ENCODE results near the gene MAP4K4.

Gene MAP4K4

DNA sequence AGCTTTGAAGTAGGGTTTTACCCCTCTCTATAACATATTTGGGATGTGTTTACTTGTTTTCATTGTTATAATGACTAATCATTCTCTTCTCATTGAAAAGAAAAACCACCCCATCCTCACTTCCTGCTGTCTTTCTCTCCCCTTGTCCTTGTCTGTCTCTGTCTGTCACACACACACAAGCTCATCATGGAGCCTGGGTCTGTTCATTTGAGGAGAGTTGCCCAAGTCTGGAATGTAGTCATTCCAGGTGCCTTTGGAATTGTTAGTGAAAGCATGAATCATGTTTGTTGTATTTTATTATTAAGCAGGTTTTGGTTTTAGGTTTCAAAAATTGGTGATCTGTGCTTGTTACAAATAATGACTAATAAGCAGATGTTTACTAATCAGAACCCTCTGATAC lies 160.7 kb downstream of the MAP4K4 start:
- H3K4me3 ChIP-seq (ENCODE audit: low read length): no peak overlapping the region
- H3K9me3 ChIP-seq (replicated peaks; ENCODE audit: low read length): no peaks in the 10 kb centered on the region
- H3K4me1 ChIP-seq (ENCODE audit: control insufficient read depth, insufficient read depth, low read length): peaks cover 10% of the 10 kb centered on the region
- H3K4me2 ChIP-seq (ENCODE audit: low read length): no peak overlapping the region
- no peak overlapping the region for H3K9ac ChIP-seq (ENCODE audit: low read depth, low read length)
- peaks cover 91% of the 10 kb centered on the region for H3K36me3 ChIP-seq (ENCODE audit: insufficient read depth, low read length)
- H3K27me3 ChIP-seq (ENCODE audit: control insufficient read depth, insufficient read depth, low read length): no peaks in the 10 kb centered on the region

DNA sequence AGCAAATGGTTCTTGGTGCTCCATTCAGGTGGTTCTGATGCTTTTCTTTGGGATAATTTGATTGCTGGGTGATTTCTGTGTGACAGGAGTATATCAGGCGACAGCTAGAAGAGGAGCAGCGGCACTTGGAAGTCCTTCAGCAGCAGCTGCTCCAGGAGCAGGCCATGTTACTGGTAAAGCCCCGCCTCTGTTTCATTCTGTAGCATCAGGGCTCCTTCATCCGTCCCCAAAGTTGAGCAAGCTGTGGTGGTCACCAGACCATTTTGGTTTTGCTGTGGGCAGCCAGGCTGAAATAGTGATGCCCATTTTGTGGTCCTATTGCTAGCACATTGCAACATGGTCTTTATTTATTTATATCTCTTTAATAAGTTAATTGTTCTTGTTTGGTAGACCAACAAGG lies 161.4 kb downstream of the MAP4K4 start:
- Histone ChIP-seq H3K4me2 (ENCODE audit: low read length) (no peak overlapping the region), H3K9me3 (replicated peaks; ENCODE audit: low read length) (no peaks in the 10 kb centered on the region), H3K36me3 (ENCODE audit: insufficient read depth, low read length) (peaks cover 93% of the 10 kb centered on the region), H3K4me1 (ENCODE audit: control insufficient read depth, insufficient read depth, low read length) (peaks cover 10% of the 10 kb centered on the region), H3K9ac (ENCODE audit: low read depth, low read length) (no peak overlapping the region), H3K27me3 (ENCODE audit: control insufficient read depth, insufficient read depth, low read length) (no peaks in the 10 kb centered on the region), H3K4me3 (ENCODE audit: low read length) (no peak overlapping the region)

GRCh38 chr2:101859604-101860003 lies 162.1 kb downstream of the MAP4K4 start:
- Histone ChIP-seq H3K4me2 (ENCODE audit: low read length) (no peak overlapping the region), H3K4me1 (ENCODE audit: control insufficient read depth, insufficient read depth, low read length) (peaks cover 10% of the 10 kb centered on the region), H3K27me3 (ENCODE audit: control insufficient read depth, insufficient read depth, low read length) (no peaks in the 10 kb centered on the region), H3K4me3 (ENCODE audit: low read length) (no peak overlapping the region), H3K36me3 (ENCODE audit: insufficient read depth, low read length) (peaks cover 93% of the 10 kb centered on the region), H3K9ac (ENCODE audit: low read depth, low read length) (no peak overlapping the region), H3K9me3 (replicated peaks; ENCODE audit: low read length) (no peaks in the 10 kb centered on the region)

- Histone ChIP-seq H3K9me3 (replicated peaks; ENCODE audit: low read length) (no peaks in the 10 kb centered on the region), H3K9ac (ENCODE audit: low read depth, low read length) (no peak overlapping the region), H3K36me3 (ENCODE audit: insufficient read depth, low read length) (peaks cover 93% of the 10 kb centered on the region), H3K4me2 (ENCODE audit: low read length) (no peak overlapping the region), H3K27me3 (ENCODE audit: control insufficient read depth, insufficient read depth, low read length) (no peaks in the 10 kb centered on the region), H3K4me1 (ENCODE audit: control insufficient read depth, insufficient read depth, low read length) (peaks cover 10% of the 10 kb centered on the region), H3K4me3 (ENCODE audit: low read length) (no peak overlapping the region)
Observed at GRCh38 chr2:101860157-101860556, 162.7 kb downstream of the MAP4K4 start.

DNA sequence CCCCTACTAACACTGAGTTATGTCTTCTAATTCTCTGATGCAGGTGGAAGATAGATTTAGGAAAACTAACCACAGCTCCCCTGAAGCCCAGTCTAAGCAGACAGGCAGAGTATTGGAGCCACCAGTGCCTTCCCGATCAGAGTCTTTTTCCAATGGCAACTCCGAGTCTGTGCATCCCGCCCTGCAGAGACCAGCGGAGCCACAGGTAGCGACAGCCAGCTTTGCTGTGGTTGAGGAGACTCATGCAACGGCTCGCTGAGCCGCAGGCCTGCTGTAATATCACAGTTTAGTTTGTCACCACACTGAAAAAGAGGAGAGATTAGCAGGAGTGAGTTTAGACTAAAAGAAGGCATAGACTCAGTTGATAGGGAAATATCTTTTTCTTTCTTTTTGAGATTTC lies 163.3 kb downstream of the MAP4K4 start:
- H3K27me3 ChIP-seq (ENCODE audit: control insufficient read depth, insufficient read depth, low read length): no peaks in the 10 kb centered on the region
- H3K9me3 ChIP-seq (replicated peaks; ENCODE audit: low read length): no peaks in the 10 kb centered on the region
- peaks cover 10% of the 10 kb centered on the region for H3K4me1 ChIP-seq (ENCODE audit: control insufficient read depth, insufficient read depth, low read length)
- no peak overlapping the region for H3K9ac ChIP-seq (ENCODE audit: low read depth, low read length)
- H3K4me3 ChIP-seq (ENCODE audit: low read length): no peak overlapping the region
- peaks cover 93% of the 10 kb centered on the region for H3K36me3 ChIP-seq (ENCODE audit: insufficient read depth, low read length)
- no peak overlapping the region for H3K4me2 ChIP-seq (ENCODE audit: low read length)

DNA sequence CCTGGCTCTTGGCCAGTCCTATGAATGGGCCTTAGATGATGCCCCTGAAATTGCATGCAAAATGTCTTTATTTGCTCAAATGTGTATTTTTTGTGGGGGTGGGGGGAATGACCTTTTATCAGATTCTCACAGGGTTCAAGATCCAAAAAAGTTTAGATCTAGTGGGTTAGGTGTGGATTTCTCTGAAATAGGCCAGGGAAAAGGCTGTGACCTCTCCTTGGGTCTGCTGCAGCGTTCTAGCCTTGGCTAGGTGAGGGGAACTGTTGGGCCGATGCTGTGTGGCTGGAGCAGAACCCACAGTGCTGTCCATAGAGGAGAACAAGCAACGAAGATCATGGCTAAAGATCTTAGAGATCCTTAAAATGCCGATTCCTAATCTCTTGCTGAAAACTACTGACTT lies 163.9 kb downstream of the MAP4K4 start:
- Histone ChIP-seq H3K4me2 (ENCODE audit: low read length) (no peak overlapping the region), H3K4me1 (ENCODE audit: control insufficient read depth, insufficient read depth, low read length) (peaks cover 10% of the 10 kb centered on the region), H3K27me3 (ENCODE audit: control insufficient read depth, insufficient read depth, low read length) (no peaks in the 10 kb centered on the region), H3K9me3 (replicated peaks; ENCODE audit: low read length) (no peaks in the 10 kb centered on the region), H3K9ac (ENCODE audit: low read depth, low read length) (no peak overlapping the region), H3K36me3 (ENCODE audit: insufficient read depth, low read length) (peaks cover 93% of the 10 kb centered on the region), H3K4me3 (ENCODE audit: low read length) (no peak overlapping the region)

DNA sequence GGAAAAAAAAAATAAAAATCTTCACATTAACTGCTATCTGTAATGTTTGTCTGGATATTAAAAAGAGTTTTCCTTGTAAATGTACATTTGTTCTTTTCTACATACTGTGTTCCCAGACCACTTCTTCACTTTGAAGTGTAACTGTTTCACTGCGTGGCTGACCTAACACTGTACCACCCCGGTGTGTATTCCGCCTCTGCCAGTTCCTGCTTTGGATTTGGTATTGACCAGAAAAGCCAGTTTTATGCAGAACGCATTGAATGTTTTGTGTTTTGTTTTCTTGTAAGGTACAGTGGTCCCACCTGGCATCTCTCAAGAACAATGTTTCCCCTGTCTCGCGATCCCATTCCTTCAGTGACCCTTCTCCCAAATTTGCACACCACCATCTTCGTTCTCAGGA lies 166.0 kb downstream of the MAP4K4 start:
- H3K36me3 ChIP-seq (ENCODE audit: insufficient read depth, low read length): peaks cover 98% of the 10 kb centered on the region

DNA sequence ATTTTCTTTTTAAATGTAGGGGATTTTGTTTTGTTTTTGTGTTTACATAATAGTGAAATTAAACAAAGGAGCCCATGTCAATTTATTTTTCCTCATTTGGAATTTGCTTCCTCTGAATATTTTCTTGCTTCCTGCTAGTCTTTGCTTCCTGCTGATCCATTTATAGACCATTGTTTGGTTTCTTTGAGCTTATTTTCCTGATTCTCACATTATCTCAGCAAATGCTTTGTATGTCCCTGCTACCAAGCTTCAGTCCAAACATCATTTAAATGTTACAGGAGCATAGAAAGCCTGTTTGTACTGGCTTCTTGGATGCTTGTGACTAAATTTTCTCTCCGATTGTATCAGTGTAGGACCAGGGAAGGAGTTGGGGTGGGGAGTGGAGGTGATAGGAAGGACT lies 166.9 kb downstream of the MAP4K4 start:
- H3K9ac ChIP-seq (ENCODE audit: low read depth, low read length): no peak overlapping the region

More for the DNA sequence above, 166.0 kb downstream of the MAP4K4 start:
- H3K27me3 ChIP-seq (ENCODE audit: control insufficient read depth, insufficient read depth, low read length): no peaks in the 10 kb centered on the region
- peaks cover 5% of the 10 kb centered on the region for H3K4me1 ChIP-seq (ENCODE audit: control insufficient read depth, insufficient read depth, low read length)
- no peak overlapping the region for H3K4me3 ChIP-seq (ENCODE audit: low read length)
- H3K4me2 ChIP-seq (ENCODE audit: low read length): no peak overlapping the region
- H3K9me3 ChIP-seq (replicated peaks; ENCODE audit: low read length): no peaks in the 10 kb centered on the region
- no peak overlapping the region for H3K9ac ChIP-seq (ENCODE audit: low read depth, low read length)

DNA sequence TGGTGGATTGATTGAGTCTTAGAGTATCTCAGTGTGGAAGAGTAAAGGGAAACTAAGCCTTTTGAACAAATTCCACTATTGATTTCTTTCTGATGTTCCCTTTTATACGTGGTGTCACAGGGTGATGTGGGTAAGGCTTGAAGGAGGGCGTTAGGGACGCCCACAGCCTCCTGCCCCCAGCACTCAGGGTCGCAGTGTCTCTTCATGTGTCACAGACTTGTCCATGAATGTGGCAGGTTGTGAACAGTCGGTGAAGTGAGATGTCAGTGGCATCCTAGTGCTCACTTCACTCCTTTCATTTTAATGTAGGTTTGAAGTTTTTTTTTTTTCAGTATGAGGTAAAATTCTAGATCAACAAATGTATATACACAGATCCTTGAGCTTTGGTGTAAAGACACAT lies 171.0 kb downstream of the MAP4K4 start:
- no peaks in the 10 kb centered on the region for H3K27me3 ChIP-seq (ENCODE audit: control insufficient read depth, insufficient read depth, low read length)
- H3K9ac ChIP-seq (ENCODE audit: low read depth, low read length): no peak overlapping the region
- H3K4me3 ChIP-seq (ENCODE audit: low read length): no peak overlapping the region
- H3K36me3 ChIP-seq (ENCODE audit: insufficient read depth, low read length): peaks cover 98% of the 10 kb centered on the region
- no peaks in the 10 kb centered on the region for H3K9me3 ChIP-seq (replicated peaks; ENCODE audit: low read length)
- H3K4me2 ChIP-seq (ENCODE audit: low read length): no peak overlapping the region
- peaks cover 5% of the 10 kb centered on the region for H3K4me1 ChIP-seq (ENCODE audit: control insufficient read depth, insufficient read depth, low read length)

More for the DNA sequence above, 166.9 kb downstream of the MAP4K4 start:
- no peak overlapping the region for H3K4me3 ChIP-seq (ENCODE audit: low read length)
- H3K27me3 ChIP-seq (ENCODE audit: control insufficient read depth, insufficient read depth, low read length): no peaks in the 10 kb centered on the region
- no peaks in the 10 kb centered on the region for H3K9me3 ChIP-seq (replicated peaks; ENCODE audit: low read length)
- no peak overlapping the region for H3K4me2 ChIP-seq (ENCODE audit: low read length)
- peaks cover 5% of the 10 kb centered on the region for H3K4me1 ChIP-seq (ENCODE audit: control insufficient read depth, insufficient read depth, low read length)
- peaks cover 97% of the 10 kb centered on the region for H3K36me3 ChIP-seq (ENCODE audit: insufficient read depth, low read length)

DNA sequence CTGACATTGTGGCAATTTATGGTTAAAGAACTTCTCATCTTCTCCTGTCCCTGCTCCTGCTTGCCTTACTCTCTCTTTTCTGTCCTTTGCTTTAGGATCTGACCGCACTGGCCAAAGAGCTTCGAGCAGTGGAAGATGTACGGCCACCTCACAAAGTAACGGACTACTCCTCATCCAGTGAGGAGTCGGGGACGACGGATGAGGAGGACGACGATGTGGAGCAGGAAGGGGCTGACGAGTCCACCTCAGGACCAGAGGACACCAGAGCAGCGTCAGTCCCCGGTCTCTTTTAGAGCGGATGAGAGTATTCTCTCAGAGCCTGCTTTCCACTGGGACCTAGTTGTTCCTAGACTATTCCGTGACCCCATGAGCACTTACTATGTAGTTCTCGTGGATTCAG lies 172.0 kb downstream of the MAP4K4 start:
- H3K36me3 ChIP-seq (ENCODE audit: insufficient read depth, low read length): peaks cover 98% of the 10 kb centered on the region
- peaks cover 5% of the 10 kb centered on the region for H3K4me1 ChIP-seq (ENCODE audit: control insufficient read depth, insufficient read depth, low read length)
- H3K4me2 ChIP-seq (ENCODE audit: low read length): no peak overlapping the region
- no peaks in the 10 kb centered on the region for H3K9me3 ChIP-seq (replicated peaks; ENCODE audit: low read length)
- H3K9ac ChIP-seq (ENCODE audit: low read depth, low read length): no peak overlapping the region
- H3K4me3 ChIP-seq (ENCODE audit: low read length): no peak overlapping the region
- H3K27me3 ChIP-seq (ENCODE audit: control insufficient read depth, insufficient read depth, low read length): no peaks in the 10 kb centered on the region

- Histone ChIP-seq H3K4me2 (ENCODE audit: low read length) (no peak overlapping the region), H3K9ac (ENCODE audit: low read depth, low read length) (no peak overlapping the region), H3K9me3 (replicated peaks; ENCODE audit: low read length) (no peaks in the 10 kb centered on the region), H3K4me1 (ENCODE audit: control insufficient read depth, insufficient read depth, low read length) (peaks cover 5% of the 10 kb centered on the region), H3K36me3 (ENCODE audit: insufficient read depth, low read length) (peaks cover 96% of the 10 kb centered on the region), H3K27me3 (ENCODE audit: control insufficient read depth, insufficient read depth, low read length) (no peaks in the 10 kb centered on the region), H3K4me3 (ENCODE audit: low read length) (no peak overlapping the region)
Observed at GRCh38 chr2:101870444-101870843, 172.9 kb downstream of the MAP4K4 start.

DNA sequence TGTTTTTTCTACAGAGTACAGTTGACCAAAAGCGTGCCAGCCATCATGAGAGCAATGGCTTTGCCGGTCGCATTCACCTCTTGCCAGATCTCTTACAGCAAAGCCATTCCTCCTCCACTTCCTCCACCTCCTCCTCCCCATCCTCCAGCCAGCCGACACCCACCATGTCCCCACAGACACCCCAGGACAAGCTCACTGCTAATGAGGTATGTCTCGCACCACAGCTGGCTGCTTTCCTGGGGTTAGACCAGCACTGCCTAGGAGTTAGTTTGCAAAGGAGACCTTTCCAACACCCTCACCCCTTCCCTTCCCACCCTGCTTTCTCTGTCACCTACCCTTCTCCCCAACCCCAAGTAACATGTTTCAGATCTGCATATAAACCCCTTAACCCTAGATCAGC lies 174.0 kb downstream of the MAP4K4 start:
- peaks cover 96% of the 10 kb centered on the region for H3K36me3 ChIP-seq (ENCODE audit: insufficient read depth, low read length)
- no peaks in the 10 kb centered on the region for H3K9me3 ChIP-seq (replicated peaks; ENCODE audit: low read length)
- no peaks in the 10 kb centered on the region for H3K27me3 ChIP-seq (ENCODE audit: control insufficient read depth, insufficient read depth, low read length)
- no peak overlapping the region for H3K4me3 ChIP-seq (ENCODE audit: low read length)
- H3K9ac ChIP-seq (ENCODE audit: low read depth, low read length): no peak overlapping the region
- H3K4me1 ChIP-seq (ENCODE audit: control insufficient read depth, insufficient read depth, low read length): peaks cover 5% of the 10 kb centered on the region
- H3K4me2 ChIP-seq (ENCODE audit: low read length): no peak overlapping the region

Measured in skeletal muscle satellite cell (primary cell).